Esophagus mucosa (tissue), 1 donor: Measurements from ENCODE around the gene PPDPF. TPM values are rescaled to one million over a fixed set of nuclear protein-coding genes. Genes with fewer than 3 reads are reported as not detected.
"Not testable (repeated sequence)": the region's sequence is repeated elsewhere in the genome, so short reads cannot be mapped to it uniquely, and the experiment has no call there.

ENCODE experiments used
- ATAC-seq: fragments of 200-7000 bp; cut with Tn5 transposase; one replicate; pipeline ENCODE4 v1.9.1; 2020
- total RNA-seq: library from RNA; stranded (reverse); gene quantifications from one replicate; pipeline ENCODE4 v1.2.4, GENCODE V29; 2023
- donor health status: DM: yes; HTN: yes; CAD: no.

PPDPF gene
- total RNA-seq, 1 donor from 2014 or later = 459 TPM

DNA sequence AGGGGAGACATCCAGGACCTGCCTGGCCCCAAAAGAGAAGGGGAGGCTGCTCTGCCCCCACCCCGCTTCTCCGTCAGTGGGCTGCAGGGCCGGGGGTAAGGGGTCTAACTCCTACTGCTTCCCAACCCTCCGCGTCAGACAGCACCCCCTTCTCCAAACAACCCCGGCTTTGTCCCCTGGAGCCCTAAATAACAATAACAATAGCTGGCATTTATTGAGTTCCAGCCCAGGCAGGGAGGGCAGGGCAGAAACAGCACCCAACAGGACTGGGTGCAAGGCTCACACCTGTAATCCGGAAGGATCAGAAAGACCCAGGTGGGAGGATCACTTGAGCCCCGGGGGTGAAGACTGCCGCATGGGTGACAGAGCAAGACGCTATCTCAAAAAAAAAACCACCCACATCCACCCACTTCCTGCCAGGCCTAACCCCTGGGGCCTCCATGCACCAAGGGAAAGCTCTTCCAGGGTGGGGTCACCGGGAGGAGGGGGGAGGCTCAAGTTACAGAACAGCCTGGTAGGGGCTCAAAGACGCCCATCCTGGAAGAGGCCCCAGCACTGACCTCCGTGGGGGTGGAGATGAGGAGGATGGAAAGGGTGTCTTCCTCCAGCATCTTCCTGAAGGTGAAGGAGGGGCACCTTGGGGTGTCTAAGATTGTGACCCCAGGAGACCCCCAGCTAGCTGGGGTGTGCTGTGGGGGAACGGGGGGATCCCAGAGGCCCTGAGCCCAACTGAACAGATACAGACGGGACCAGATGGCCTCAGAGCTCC is 32.1 kb downstream of the PPDPF start:
- ATAC-seq = peak; percentile 5

DNA sequence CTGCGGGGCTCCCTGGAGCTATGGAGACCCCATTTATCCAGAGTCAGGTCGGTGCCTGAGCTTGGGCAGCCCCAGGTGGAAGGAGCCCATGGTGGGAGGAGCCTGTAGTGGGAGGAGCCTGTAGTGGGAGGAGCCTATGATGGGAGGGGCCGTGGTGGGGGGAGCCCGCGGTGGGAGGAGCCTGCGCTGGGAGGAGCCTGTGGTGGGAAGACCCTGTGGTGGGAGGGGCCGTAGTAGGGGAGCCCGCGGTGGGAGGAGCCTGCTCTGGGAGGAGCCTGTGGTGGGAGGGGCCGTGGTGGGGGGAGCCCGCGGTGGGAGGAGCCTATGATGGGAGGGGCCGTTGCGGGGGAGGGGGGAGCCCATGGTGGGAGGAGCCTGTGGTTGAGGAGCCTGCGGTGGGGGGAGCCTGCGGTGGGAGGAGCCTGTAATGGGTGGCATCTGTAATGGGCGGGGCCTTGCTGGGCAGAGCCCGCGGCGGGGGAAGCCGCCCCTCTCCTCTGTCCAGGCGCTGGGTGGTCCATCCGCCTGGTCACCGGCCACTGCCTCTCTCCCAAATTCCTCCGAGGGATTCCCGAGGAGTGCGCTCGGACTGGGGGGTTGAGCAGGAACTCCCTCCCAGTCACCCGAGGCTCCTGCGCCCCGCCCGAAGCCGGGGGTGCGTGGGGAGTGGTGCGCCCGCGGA is 32.8 kb downstream of the PPDPF start:
- ATAC-seq = peak; percentile 80

DNA sequence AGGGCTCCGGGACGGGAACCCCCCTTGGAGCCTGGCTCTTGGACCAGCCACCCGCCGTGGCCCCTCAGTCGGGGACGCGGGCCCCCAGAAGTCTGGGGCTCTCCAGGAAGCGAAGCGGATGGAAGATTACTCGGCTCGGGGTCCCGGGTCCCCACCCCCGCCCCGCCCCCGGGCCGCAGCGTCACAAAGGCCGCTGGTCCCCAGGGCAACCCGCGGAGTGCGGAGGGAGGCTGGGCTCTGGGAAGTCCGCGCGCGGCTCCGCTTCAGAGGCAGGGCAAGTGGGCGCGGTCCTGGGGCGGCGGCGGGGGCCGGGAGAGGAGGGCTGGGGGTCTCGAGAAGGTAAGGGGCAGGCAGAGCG is 33.3 kb downstream of the PPDPF start, which contains the start of gene FNDC11:
FNDC11 (plus strand) TSS at position 227 of the 358 bp plus-strand sequence. CDS start 1,505 bp downstream, outside the sequence.
- ATAC-seq = peak; percentile 24

DNA sequence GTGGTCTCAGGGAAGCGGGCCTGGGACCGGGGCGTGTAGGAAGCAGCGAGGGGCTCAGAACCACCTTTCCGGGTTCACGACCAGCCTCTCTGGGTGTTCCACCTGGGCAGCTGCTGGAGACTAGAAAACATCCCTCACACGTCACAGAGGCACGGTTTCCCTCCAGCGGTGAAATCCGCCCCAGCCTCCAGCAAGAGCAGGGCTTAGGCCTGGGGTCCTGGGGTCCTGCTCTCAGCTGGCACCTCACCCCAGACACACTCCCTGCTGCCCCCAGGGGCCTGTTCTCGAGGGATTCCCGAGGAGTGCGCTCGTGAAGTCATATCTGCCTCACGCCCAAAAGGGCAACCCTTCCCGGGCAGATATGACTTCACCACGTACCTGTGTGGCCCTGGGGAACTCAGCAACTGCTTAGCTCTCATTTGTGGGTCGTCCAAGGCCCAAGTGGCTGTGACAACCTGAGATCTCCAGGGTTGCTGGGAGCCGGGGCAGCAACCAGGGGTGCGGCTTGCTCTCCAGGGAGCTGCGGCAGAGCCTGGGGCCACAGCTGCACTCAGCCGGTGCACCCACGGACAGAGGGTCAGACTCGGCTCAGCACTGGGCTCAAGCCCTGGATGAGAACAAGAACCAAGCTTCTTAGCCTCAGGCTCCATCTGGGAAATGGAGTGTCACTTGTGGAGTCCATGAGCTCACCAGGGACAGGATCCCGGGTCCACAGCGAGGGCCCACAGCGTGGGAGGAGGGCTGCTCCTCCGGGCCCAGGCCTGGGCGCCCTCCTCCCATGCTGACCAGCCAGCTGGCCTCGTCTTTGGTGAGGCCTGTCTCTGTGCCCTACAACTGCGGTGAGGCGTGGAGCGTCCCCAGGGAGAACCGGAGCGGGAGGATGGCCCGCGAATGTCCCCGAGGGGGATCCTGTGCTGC is 34.1 kb downstream of the PPDPF start:
- ATAC-seq = no peak

DNA sequence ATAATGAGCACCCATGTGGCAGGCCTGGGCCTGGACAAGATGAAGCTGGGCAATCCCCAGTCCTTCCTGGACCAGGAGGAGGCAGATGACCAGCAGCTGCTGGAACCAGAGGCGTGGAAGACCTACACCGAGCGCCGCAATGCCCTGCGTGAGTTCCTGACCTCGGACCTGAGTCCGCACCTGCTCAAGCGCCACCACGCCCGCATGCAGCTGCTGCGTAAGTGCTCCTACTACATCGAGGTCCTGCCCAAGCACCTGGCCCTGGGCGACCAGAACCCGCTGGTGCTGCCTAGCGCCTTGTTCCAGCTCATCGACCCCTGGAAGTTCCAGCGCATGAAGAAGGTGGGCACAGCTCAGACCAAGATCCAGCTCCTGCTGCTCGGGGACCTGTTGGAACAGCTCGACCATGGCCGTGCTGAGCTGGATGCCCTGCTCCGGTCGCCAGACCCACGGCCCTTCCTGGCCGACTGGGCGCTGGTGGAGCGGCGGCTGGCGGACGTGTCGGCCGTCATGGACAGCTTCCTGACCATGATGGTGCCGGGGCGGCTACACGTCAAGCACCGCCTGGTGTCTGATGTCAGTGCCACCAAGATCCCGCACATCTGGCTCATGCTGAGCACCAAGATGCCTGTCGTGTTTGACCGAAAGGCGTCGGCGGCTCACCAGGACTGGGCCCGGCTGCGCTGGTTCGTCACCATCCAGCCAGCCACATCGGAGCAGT is 35.3 kb downstream of the PPDPF start:
- ATAC-seq = no peak

DNA sequence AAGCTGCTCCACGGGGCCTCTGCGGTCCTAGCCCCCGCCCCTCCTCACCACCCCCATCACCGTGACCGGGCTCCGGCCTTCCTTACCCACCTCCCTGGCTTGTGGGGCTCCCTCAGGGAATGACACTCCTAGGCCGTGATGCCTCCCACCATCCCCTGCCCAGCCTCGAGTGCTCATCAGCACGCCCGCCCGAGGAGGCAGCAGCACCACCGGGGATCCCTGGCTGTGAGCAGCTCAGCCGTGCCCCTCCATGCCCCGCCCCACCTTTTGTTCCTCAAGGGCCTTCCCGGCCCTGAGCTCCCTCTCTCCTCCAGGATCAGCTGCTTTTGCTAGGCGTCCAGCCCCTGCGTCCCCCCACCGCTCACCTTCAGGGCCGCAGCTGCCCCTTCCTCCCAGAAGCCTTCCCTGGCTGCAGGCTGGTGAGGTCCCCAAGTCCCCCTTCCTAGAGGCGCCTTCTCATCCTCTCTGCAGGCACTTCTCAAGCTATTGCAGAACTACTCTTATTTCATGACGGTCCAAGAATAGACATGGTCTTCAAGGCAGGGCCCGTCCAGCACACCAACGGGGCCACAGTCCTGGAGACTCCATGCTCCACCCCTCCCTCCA is 36.4 kb downstream of the PPDPF start:
- ATAC-seq = no peak

DNA sequence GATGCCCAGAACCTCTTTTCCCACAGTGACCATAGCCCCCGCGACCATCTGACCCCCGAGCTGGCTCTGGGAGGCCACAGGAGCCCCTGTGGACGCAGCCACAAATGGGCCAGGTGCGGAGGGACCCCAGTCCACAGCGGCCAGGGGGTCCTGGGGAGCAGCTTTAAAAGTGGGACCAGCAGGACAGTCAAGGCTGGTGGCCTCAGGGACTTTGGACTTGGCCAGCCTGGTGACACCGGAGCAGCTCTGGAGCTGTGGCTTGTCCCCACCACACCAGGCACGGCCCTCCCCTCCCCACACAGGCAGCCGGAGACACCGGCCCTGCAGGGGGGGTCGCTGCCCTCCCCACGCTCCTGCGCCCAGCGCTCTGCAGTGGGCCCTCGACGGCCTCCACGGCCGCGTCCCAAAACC is 36.9 kb downstream of the PPDPF start:
- no peak for ATAC-seq

DNA sequence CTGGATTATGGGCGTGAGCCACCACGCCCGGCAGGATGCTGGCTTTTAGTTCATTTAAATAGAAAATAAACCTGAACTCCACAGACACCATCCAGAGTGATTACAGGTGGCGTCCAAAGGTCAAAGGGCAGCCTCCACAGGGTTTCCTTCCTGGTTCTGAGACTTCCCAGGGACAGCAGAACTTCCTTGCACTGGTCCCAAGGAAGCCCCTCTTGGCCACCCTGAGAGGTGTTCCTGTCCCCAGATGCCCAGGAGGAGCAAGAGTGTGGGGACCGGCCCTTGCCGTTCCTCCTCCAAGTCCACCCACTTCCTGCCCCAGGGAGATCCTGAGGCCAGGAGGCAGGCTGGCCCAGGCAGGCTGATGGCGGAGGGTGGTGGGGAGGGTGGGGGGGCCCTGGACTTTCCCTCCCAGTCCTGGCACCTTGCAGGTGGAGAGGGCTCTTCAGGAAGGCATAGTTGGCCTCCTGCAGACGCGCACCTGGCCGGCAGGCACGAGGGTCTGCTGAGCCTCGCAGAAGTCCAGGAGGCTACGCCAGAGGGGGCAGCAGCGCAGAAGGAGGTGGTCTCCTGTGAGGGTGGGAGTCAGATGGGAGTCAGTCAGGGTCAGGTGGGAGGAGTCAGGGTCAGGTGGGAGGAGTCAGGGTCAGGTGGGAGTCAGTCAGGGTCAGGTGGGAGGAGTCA is 38.4 kb downstream of the PPDPF start:
- no peak for ATAC-seq

DNA sequence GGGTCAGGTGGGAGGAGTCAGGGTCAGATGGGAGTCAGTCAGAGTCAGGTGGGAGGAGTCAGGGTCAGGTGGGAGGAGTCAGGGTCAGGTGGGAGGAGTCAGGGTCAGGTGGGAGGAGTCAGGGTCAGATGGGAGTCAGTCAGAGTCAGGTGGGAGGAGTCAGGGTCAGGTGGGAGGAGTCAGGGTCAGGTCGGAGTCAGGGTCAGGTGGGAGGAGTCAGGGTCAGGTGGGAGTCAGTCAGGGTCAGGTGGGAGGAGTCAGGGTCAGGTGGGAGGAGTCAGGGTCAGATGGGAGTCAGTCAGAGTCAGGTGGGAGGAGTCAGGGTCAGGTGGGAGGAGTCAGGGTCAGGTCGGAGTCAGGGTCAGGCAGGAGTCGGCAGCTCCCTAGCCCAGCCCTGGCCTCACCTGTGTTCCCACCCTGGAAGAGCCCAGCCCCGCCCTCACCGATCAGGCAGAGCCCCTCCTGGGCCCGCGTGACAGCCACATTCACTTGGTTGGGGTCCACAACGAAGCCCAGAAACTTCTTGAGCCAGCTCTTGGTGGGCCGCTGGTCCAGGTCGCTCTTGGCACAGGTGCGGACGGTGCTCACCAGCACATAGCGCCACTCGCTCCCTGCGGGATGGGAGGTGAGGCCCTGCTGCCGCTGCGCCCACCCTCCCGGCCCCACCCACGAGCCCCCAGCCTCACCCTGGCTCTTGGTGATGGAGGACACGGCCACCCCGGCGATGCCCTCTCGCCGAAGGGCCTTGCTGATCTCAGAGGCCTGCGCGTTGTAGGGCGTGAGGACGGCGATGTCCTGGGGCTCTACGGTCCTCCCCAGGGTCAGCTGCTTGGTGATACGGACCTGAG is 39.1 kb downstream of the PPDPF start:
- not testable (repeated sequence) for ATAC-seq

DNA sequence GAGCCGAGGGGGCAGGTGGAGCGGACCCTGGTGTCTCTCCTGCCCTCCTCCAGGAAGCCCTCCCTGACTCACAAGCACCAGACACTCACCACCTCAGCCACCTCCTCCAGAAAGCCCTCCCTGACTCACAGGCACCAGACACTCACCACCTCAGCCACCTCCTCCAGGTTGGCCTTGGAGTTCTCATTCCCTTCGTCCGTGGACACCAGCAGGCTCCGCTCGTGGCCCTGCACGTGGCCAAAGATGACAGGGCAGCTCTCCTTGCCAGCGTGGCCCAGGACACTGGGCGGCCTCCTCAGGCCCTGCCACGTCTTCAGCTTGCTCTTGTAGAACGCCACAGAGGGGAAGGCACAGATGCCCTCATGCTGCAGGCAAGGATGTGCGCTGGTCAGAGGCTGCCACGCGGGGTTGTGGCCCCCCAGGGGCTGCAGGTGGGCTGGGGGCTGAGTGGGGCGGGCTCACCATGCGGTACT is 39.8 kb downstream of the PPDPF start:
- ATAC-seq = no peak

DNA sequence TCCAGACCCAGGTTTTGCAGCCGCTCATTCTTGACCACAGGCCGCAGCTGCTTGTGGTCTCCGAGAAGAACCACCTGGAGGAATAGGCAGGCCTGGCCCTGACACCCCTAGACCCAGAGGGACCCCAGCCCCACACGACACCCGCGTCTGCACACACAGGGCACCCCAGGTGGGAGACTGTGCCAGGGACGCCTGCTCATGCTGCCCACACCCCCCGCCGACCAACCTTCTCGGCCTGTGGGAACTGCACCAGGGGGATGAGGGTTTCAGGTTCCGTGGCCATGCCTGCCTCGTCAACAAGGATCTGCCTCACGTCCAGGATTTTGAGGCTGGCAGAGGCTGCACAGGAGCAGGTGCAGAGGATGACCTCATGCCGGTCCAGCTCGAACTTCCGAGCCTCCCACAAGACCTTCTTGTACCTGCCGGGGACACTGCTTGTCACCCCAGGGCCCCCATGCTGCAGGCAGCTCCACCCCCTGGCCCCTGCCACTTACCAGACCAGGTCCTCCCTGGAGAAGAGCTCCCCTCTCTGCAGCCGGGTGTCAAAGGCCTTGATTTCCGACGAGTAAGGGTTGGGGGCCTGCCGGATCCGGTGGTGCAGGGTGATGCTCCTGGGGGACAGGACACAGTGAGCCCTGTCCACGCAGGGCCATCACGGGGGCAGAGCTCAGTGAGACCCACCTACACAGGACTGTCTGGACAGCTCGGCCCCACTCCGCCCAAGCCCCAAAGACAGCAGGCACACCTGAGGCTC is 40.5 kb downstream of the PPDPF start:
- ATAC-seq = no peak

DNA sequence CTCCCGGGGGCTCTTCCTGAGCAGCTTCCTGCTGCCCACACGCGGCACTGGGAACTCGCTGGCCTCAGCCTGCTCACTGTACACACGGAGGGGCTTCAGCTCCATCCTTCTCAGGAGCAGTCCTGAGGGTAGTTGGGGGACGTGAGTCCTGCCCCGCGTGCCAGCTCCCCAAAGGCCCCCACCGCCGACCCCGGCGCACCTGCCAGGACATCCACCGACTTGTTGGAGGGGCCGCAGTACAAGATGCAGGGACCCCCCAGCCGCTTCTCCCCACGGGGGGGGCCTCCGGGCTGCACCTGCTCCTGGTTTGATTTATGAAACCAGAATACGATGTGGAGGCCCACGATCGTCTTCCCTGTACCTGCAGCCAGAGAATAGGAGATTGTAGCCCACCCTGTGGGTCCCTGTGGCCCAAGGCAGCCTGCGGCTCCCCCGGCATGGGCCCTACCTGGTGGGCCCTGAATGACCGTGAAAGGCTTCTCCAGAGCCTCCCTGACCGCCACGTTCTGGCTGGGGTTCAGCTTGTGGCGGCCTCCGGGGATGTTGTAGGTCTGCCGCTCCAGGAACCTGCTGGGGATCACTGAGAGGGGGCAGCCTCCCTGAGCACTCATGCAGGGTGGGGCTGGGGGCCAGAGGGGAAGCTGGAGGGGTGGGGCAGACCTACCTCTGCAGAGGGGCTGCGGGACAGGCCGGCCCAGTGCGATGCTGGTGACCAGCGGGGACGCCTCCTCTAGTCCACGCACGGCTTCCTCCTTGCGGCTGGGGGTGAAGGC is 41.2 kb downstream of the PPDPF start:
- ATAC-seq = no peak

DNA sequence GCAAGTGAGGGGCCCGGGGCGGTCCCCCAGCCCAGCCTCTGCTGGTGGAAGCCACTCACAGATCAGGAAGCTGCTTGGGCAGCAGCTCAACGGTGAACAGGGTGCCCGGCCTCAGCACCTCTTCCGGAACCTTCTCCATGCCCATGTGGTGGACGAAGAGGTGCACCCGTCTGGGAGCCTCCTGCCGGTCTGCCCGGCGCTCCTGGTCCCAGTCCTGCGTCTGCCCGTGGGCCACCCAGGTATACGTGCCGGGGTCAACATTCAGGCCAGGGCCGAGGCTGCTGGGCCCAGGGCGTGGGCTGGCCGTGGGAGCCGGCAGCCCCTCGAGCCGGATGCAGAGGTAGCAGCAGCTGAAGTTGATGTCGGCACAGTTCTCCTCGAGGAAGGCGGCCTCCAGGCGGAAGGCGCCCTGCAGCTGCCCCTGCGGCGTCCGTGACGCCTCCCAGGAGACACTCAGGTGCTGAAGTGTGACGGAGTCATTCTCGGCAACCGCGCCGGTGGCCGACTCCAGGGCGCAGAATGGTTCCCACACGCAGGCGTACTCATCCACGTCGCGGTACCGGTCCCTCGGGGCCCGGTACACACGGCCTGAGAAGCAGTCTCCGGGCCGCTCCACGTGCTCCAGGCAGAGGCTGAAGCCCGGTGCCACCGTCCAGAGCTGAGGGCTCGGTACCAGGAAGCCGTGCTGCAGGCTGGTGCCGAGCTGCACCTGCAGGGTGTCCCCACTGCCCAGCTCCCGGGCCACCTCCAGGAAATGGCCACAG is 42.1 kb downstream of the PPDPF start:
- ATAC-seq = no peak

DNA sequence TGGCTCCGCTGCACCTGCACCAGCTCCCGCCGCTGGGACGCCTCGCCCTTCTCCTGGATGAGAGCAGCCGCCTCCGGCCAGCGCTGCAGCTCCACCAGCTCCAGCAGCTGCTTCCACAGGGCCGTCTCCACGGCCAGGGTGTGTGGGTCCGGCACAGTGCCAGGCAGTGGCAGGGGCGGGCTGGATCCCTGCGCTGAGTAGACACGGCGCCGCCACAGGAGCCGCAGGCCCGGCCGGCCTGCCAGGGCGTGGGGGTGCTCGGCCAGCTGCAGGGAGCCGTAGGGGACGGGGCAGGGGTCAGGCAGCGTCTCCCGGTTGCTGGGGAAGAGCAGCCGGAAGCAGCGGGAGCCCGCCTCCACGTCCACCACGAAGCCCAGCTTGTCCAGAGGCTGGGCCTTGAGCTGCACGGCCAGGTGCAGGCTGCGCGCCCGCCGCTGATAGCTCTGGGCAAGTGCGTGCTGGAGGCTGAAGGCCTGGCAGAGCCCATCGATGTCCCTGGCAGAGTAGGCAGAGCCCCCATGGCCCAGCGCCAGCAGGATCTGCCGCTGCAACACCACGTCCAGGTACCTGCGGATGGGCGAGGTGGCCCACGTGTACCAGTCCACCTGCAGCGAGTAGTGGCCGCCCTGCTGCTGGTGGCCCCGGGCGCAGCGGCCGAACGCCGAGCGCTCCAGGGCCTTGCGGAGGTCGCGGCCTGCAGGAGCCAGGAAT is 42.8 kb downstream of the PPDPF start:
- ATAC-seq = no peak

DNA sequence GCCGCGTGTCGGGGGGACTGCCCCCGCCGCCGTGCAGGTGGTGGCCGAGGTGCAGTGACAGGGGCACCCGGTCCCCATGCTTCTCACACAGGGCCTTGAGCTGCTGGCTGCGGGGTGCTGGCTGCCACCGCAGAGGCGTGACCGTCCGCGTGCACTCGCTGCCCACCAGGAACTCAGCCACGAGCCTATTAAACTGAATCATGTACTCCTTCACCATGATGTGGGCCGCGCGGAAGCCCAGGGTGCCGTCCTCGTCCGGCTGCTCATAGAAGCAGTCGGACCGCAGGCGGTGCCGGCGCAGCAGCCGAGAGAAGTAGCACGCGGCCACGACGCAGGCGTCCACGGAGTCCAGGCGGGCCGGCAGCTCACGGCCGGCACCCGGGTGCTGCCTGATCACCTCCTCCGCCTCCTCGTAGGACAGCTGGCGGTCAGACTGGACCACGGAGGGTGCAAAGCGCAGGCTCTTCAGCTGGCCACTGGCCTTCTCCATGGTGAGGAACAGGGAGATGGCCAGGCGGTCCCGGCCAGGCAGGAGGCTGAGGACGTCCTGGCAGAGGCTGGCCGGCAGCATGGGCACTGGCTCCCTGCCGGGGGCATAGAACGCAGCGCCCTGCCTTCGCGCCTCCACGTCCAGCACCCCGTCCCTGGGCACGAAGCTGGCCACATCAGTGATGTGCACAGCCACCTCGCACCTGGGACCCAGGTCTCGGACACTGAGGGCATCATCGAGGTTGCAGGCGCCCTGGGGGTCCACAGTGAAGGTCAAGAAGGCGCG is 43.7 kb downstream of the PPDPF start:
- ATAC-seq = no peak

DNA sequence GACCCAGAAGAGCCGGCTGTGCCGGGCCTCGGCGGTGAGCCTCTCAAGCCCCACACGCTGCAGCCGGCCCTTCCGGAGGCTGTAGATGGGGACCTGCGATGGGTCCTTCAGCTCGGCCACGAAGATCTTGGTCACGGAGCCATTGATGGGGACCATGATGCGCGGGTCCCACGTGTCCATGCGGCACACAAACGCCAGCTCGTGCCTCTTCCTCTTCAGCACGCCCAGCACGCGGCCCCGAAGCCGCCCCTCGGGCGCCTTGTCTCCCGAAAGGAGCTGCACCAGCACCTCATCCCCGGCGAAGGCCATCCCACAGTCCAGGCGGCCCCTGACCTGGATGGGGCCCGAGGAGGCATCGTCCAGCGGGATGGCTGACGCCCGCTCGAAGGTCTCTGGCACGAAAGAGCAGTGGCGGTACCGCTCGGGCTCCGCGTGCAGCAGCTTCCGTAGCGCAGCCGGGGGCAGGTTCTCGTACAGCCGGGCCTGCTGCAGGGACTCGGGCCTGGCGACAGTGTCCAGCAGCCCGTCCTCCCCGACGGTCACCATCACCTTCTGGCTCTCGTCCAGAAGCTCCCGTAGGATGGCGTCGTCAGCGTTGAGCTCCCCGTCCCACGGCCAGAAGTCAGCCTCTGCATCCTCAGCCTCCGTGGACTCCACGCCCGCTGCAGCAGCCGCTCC is 44.6 kb downstream of the PPDPF start:
- no peak for ATAC-seq
